Sigmoid colon (tissue), 7 donors: ENCODE data around the gene NRXN2. TPM values are rescaled to one million over a fixed set of nuclear protein-coding genes. Genes with fewer than 3 reads are reported as not detected.

Experiments
- DNase-seq: peaks from one replicate; pipeline ENCODE4 v3.0.0-alpha.2; 2019
- H3K27ac ChIP-seq, 4 donors: fragments of 200-600 bp; sonication (generic); one replicate each; pipeline ENCODE4 v1.5.1; 2016 to 2019; ENCODE audit warnings: mild to moderate bottlenecking in 1 of 4
- H3K27me3 ChIP-seq, 3 donors: fragments of 200-600 bp; sonication (generic); one replicate each; pipeline ENCODE4 v1.5.1; 2019; ENCODE audit warnings: mild to moderate bottlenecking in 1 of 3
- H3K36me3 ChIP-seq, 4 donors: fragments of 200-600 bp; sonication (generic); one replicate each; pipeline ENCODE4 v1.5.1; 2016 to 2019
- H3K4me1 ChIP-seq, 4 donors: fragments of 200-600 bp; sonication (generic); one replicate each; pipeline ENCODE4 v1.5.1; 2017 to 2019
- H3K4me3 ChIP-seq, 4 donors: fragments of 200-600 bp; sonication (generic); one replicate each; pipeline ENCODE4 v1.5.1; 2017 to 2019; ENCODE audit warnings: mild to moderate bottlenecking in 2 of 4, moderate library complexity in 1 of 4
- H3K9me3 ChIP-seq, 4 donors: fragments of 200-600 bp in 3 of 4; sonication (generic) in 3 of 4; one replicate each; pipeline versions ENCODE4 v1.5.1 to v1.6.1; 2013 to 2019
- EP300 ChIP-seq, 4 donors: sonication (generic); formaldehyde crosslinking; IDR thresholded peaks; one replicate each; pipeline ENCODE4 v1.6.1; 2017; ENCODE audit warnings: antibody characterized with exemption in 4 of 4
- POLR2A ChIP-seq, 2 donors: fragments of 450-650 bp; IDR thresholded peaks; one replicate each; pipeline ENCODE4 v1.6.1; 2016; ENCODE audit warnings: antibody characterized with exemption in 2 of 2, mild to moderate bottlenecking in 2 of 2, moderate library complexity in 2 of 2
- POLR2AphosphoS5 ChIP-seq, 4 donors: sonication (generic); formaldehyde crosslinking; IDR thresholded peaks; one replicate each; pipeline ENCODE4 v1.6.1; 2017; ENCODE audit warnings: antibody characterized with exemption in 4 of 4
- WGBS, 2 donors: extraction: QIAGEN DNeasy Blood & Tissue Kit; methylation state at CpG; one replicate each; pipeline ENCODE4 v1.1.7; 2013; 5-methylcytosine and 5-hydroxymethylcytosine counted together
- intact Hi-C: fragments of 100-400 bp; cut with DNase I; formaldehyde crosslinking; loops from one replicate; pipeline ENCODE4 v1.15.1; 2023
- polyA plus RNA-seq, 3 donors: library from polyadenylated mRNA; stranded (reverse); fragments of 200-250 nt; gene quantifications; one replicate each; pipeline ENCODE4 v1.2.3, GENCODE V29; 2013
- total RNA-seq, 4 donors: library from RNA; depleted of rRNA; stranded (reverse); fragments of >200 nt; gene quantifications; one replicate each; pipeline ENCODE4 v1.1.0, GENCODE V29; 2016
- TF ChIP-seq, protein P1 (sequence below), 4 experiments: fragments of 450-650 bp in 3 of 4; fragments of 200-600 bp in 1 of 4; IDR thresholded peaks; one replicate each; pipeline ENCODE4 v1.5.1; 2016 to 2019; ENCODE audit warnings: antibody characterized with exemption in 4 of 4, mild to moderate bottlenecking in 3 of 4, moderate library complexity in 2 of 4
- donor health status: healthy with polysubstance abuse.
- donor health status: Bipolar disorder and iron deficiency.
- donor health status: healthy.

NRXN2 gene
- total and polyA plus RNA-seq, 7 donors, result 0.23 to 20.5 (median 6.8) TPM

DNA sequence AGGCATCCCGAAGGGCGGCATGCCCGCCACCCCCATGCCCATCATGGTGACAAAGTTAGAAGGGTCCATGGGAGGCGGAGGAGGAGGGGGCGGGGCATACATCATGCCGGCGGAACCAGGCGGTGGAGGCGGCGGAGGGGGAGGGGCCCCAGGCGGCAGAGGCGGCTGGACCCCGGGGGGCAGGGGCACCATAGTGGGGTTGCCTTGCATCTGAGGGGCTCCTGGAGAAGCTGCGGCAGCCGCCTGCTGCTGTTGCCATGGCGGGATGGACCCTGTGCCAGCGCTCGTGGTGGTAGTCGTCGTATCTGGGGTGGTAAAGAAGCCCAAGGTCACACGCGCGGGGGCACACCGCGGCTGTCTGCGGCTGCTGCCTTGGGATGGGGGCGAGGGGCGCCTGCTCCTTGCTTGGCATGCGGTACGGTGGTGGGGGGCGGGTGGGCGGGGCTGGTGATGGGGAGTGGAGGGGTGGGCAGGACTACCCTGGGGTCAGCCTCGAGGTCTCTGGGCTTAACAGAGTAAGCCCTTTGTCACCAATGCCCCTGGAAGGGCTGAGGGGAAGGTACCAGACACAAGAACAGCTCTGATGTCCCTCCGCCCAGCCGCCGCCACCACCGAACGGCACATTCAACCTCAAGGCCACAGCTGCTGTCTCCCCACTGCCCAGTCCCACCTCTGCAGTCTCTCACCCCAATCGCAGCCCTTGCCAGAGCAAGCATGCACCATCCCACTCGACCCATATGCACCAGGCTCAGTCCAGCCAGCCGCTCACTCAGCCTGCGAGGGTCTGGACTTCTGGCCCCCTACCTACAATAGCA lies 43.1 kb upstream of the NRXN2 start:
- Histone ChIP-seq H3K27ac (peak overlapping the region; percentile 65 to 88 (median 82)), H3K36me3 (peaks cover 65 to 82% (median 77%) of the 10 kb centered on the region in 4 donors), H3K27me3 (no peaks in the 10 kb centered on the region), H3K4me3 (no peak overlapping the region), H3K9me3 (no peaks in the 10 kb centered on the region), H3K4me1 (peaks cover 0 to 62% (median 52%) of the 10 kb centered on the region in 4 donors)
- peak; percentile 63 for DNase-seq
- intact Hi-C loops, result no loop called here
- WGBS, 2 donors, result 91 to 92% methylated on average over 42 of the region's 42 CpGs
- TF ChIP-seq EP300 (IDR thresholded peaks at IDR 0.05), result no peak
- TF ChIP-seq POLR2AphosphoS5 (IDR thresholded peaks at IDR 0.05), result no peak
- TF ChIP-seq POLR2A (IDR thresholded peaks at IDR 0.05), result no peak
- TF ChIP-seq, protein P1, sequence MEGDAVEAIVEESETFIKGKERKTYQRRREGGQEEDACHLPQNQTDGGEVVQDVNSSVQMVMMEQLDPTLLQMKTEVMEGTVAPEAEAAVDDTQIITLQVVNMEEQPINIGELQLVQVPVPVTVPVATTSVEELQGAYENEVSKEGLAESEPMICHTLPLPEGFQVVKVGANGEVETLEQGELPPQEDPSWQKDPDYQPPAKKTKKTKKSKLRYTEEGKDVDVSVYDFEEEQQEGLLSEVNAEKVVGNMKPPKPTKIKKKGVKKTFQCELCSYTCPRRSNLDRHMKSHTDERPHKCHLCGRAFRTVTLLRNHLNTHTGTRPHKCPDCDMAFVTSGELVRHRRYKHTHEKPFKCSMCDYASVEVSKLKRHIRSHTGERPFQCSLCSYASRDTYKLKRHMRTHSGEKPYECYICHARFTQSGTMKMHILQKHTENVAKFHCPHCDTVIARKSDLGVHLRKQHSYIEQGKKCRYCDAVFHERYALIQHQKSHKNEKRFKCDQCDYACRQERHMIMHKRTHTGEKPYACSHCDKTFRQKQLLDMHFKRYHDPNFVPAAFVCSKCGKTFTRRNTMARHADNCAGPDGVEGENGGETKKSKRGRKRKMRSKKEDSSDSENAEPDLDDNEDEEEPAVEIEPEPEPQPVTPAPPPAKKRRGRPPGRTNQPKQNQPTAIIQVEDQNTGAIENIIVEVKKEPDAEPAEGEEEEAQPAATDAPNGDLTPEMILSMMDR (IDR thresholded peaks at IDR 0.05), result no peak

DNA sequence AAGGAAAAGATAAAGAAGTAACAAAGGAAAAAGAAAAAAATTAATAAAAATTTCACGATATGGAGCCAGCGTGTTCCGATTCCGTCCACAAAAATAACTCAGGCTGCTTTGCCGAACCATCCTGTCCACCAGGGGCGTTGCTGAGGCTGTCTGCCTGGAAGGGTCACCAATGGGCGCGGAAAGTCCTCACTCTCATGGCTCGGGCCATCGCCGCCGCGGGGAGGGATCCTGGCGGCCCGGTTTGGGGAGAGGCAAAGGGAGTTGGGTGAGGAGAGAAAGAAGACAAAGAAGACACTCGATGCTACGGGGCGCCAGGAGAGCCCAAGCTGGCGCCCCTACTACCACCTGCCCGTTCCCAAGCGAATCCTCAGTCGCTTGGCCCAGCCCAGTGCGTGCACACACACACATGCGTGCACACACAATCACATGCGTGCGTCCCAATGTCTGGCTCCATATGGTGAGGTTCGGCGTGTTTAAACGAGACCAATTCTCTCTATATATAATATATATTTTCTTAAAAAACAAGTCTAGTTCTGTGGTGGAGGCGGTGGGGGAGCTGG lies 42.4 kb upstream of the NRXN2 start:
- TF ChIP-seq POLR2AphosphoS5 (IDR thresholded peaks at IDR 0.05), result no peak
- TF ChIP-seq, protein P1 (IDR thresholded peaks at IDR 0.05), result peak in 1 of 4 experiments; percentile 11
- no peaks in the 10 kb centered on the region for H3K9me3 ChIP-seq
- H3K27me3 ChIP-seq, result no peaks in the 10 kb centered on the region
- H3K27ac ChIP-seq, result peak overlapping the region; percentile 79 to 88 (median 82)
- peaks cover 60 to 75% (median 70%) of the 10 kb centered on the region in 4 donors for H3K36me3 ChIP-seq
- DNase-seq, result no peak
- peaks cover 0 to 66% (median 58%) of the 10 kb centered on the region in 4 donors for H3K4me1 ChIP-seq
- H3K4me3 ChIP-seq, result no peak overlapping the region
- intact Hi-C loops, result no loop called here
- 92% methylated on average over 30 of the region's 30 CpGs for WGBS, 2 donors

DNA sequence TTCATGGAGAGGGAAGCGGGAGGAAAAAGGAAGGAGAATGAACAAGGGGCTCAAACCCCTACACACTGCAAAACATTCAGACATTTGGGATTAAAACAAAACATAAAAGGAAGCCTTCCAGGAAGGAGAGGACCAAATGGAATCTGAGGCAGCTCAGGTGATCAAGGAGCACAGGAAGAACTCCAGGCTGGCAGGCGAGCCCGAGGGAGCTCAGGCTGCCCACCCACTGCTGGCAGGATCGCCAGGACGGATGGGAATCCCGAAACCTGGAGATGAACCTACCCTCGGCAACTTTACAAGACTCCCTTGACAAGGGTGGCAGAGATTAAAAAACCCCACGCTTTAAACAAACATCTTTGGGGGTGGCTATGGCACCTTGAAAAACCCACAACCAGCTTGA lies 41.8 kb upstream of the NRXN2 start:
- TF ChIP-seq, protein P1 (IDR thresholded peaks at IDR 0.05), result no peak
- TF ChIP-seq POLR2A (IDR thresholded peaks at IDR 0.05) (no peak), POLR2AphosphoS5 (IDR thresholded peaks at IDR 0.05) (no peak)
- Histone ChIP-seq H3K4me1 (peaks cover 0 to 73% (median 65%) of the 10 kb centered on the region in 4 donors), H3K4me3 (no peak overlapping the region), H3K36me3 (peaks cover 54 to 69% (median 64%) of the 10 kb centered on the region in 4 donors), H3K27ac (peak overlapping the region; percentile 79 to 88 (median 82)), H3K9me3 (no peaks in the 10 kb centered on the region), H3K27me3 (no peaks in the 10 kb centered on the region)
- no peak for DNase-seq
- intact Hi-C loops, result loop anchor here (1.0 kb wide), 1 partner anchor 22 kb away; no protein-coding TSS in a partner anchor
- 76 to 89% methylated on average over 8 of the region's 8 CpGs for WGBS, 2 donors

- no peak for DNase-seq
- H3K4me3 ChIP-seq, result no peak overlapping the region
- TF ChIP-seq POLR2AphosphoS5 (IDR thresholded peaks at IDR 0.05) (no peak), POLR2A (IDR thresholded peaks at IDR 0.05) (no peak), EP300 (IDR thresholded peaks at IDR 0.05) (no peak)
- TF ChIP-seq, protein P1 (IDR thresholded peaks at IDR 0.05), result no peak
- peaks cover 0 to 79% (median 71%) of the 10 kb centered on the region in 4 donors for H3K4me1 ChIP-seq
- peak overlapping the region; percentile 79 to 88 (median 82) for H3K27ac ChIP-seq
- intact Hi-C loops, result loop anchor here (1.0 kb wide), 1 partner anchor 22 kb away; no protein-coding TSS in a partner anchor
- peaks cover 48 to 62% (median 57%) of the 10 kb centered on the region in 4 donors for H3K36me3 ChIP-seq
- 43 to 69% methylated on average over 11 of the region's 11 CpGs for WGBS, 2 donors
- no peaks in the 10 kb centered on the region for H3K27me3 ChIP-seq
- no peaks in the 10 kb centered on the region for H3K9me3 ChIP-seq
Observed at GRCh38 chr11:64764040-64764611, 41.1 kb upstream of the NRXN2 start.
